Measurements from ENCODE around the gene TSC2. TPM values are rescaled to one million over a fixed set of nuclear protein-coding genes. Genes with fewer than 3 reads are reported as not detected.

TSC2 gene
- total and polyA plus RNA-seq, 2 of the 13 experiments (the other 11 are each of a cell fraction or from before 2014, with no cell fraction given) = 19.6 to 40.4 TPM

- Histone ChIP-seq H3K4me1 (ENCODE audit: insufficient read depth, low read length) (peaks cover 83% of the 10 kb centered on the region), H3K27ac (ENCODE audit: extremely low read length, insufficient read depth, low read length) (peak overlapping the region; percentile 89), H3K36me3 (replicated peaks in 1 of 2; ENCODE audit: control insufficient read depth in 1 of 2, insufficient read depth in 2 of 2, low read length in 2 of 2) (peaks cover 3 to 6% of the 10 kb centered on the region in 2 experiments; a peak in 4 of 5 replicates), H3K9me3 (ENCODE audit: low read length) (no peaks in the 10 kb centered on the region), H3K27me3 (ENCODE audit: control insufficient read depth in 1 of 2, insufficient read depth in 2 of 2, low read length in 2 of 2) (no peaks in the 10 kb centered on the region), H4K20me1 (ENCODE audit: insufficient read depth, low read length) (0 out of 2 replicates have a peak, but pooled peaks cover 2% of the 10 kb centered on the region), H2AFZ (ENCODE audit: low read length) (no peak overlapping the region), H3K79me2 (ENCODE audit: insufficient read depth, low read length) (no peaks in the 10 kb centered on the region), H3K9ac (ENCODE audit: insufficient read depth, low read depth, low read length) (peak overlapping the region; percentile 75), H3K4me3 (replicated peaks in 1 of 3; ENCODE audit: insufficient read depth in 1 of 3, low read depth in 2 of 3, low read length in 3 of 3) (peak overlapping the region; percentile 24 to 69 (median 46); a peak in 5 of 6 replicates), H3K4me2 (ENCODE audit: low read depth, low read length) (peak overlapping the region; percentile 93)
- WGBS (ENCODE audit: low lambda C conversion rate) = 22% methylated on average over 5 of the region's 37 CpGs
- ChIA-PET POLR2A (interaction anchor here (0.8 to 4.6 kb wide), 7 partner anchors 9 to 122 kb away, joined by 3 to 59 read pairs (median 4); partner anchors contain the start of genes NTHL1, TRAF7 and TSC2), CTCF (ENCODE audit: low intra/inter-chr PET ratio, low total read pairs) (no interaction called here)
- no peak for FAIRE-seq
- in situ Hi-C loops (cut with HindIII; ENCODE audit: extremely low pct_ligation_motif_present, low pct_unique_long_range_greater_than_20kb) = no loop called here
- no TSS peak for BruUV-seq (replicated peaks)
- ATAC-seq = peak; percentile 63
- peak; percentile 53 for DNase-seq (ENCODE audit: low spot score)
- intact Hi-C loops (cut with micrococcal nuclease; ENCODE audit: unreplicated experiment) = no loop called here
- TF ChIP-seq MEF2D (CRISPR knock-in tag; IDR thresholded peaks at IDR 0.05) (no peak), HNRNPK (IDR thresholded peaks at IDR 0.05; ENCODE audit: low read depth, low read length, poor library complexity, severe bottlenecking) (peak; percentile 59), ZNF33A (CRISPR knock-in tag; IDR thresholded peaks at IDR 0.05; ENCODE audit: borderline replicate concordance) (no peak), SALL1 (CRISPR knock-in tag; IDR thresholded peaks at IDR 0.05) (peak; percentile 59), ZBTB39 (CRISPR knock-in tag; IDR thresholded peaks at IDR 0.05) (0 out of 2 replicates have a peak, but pooled peaks have one; percentile 5), PHF8 (CRISPR knock-in tag; IDR thresholded peaks at IDR 0.05) (peak; percentile 16), ZNF572 (CRISPR knock-in tag; IDR thresholded peaks at IDR 0.05) (0 out of 2 replicates have a peak, but pooled peaks have one; percentile 30), PITX1 (CRISPR knock-in tag; IDR thresholded peaks at IDR 0.05) (no peak), ZFY (CRISPR knock-in tag; IDR thresholded peaks at IDR 0.05) (peak; percentile 8; the same call in 1 of the 2 replicates), ZNF142 (CRISPR knock-in tag; IDR thresholded peaks at IDR 0.05) (0 out of 2 replicates have a peak, but pooled peaks have one; percentile 4), HDAC2 (CRISPR knock-in tag; IDR thresholded peaks at IDR 0.05) (peak; percentile 26; the same call in 1 of the 2 replicates)
- TF ChIP-seq, protein P1, sequence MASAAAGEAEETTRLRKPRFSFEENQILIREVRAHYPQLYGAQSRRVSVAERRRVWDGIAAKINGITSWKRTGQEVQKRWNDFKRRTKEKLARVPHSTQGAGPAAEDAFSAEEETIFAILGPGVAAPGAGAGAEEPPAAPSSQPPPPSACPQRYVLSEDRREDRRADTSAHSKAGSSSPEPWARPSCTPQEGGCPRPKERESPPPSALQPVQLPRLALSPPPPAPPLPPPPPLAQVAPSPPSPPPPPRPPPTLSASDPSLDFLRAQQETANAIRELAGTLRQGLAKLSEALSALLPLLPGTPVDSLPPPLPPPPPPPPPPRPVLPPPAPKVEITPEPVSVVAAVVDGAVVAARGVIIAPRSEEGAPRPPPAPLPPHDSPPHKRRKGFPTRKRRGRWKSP (CRISPR knock-in tag; IDR thresholded peaks at IDR 0.05) = no peak
- TF ChIP-seq, protein P2, sequence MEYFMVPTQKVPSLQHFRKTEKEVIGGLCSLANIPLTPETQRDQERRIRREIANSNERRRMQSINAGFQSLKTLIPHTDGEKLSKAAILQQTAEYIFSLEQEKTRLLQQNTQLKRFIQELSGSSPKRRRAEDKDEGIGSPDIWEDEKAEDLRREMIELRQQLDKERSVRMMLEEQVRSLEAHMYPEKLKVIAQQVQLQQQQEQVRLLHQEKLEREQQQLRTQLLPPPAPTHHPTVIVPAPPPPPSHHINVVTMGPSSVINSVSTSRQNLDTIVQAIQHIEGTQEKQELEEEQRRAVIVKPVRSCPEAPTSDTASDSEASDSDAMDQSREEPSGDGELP (IDR thresholded peaks at IDR 0.05; ENCODE audit: borderline replicate concordance, low read depth) = no peak
Observed at GRCh38 chr16:2033057-2033908, 14.5 kb upstream of the TSC2 start.
